Measurements from ENCODE around the gene FOXA1.

The FOXA1 gene

DNA sequence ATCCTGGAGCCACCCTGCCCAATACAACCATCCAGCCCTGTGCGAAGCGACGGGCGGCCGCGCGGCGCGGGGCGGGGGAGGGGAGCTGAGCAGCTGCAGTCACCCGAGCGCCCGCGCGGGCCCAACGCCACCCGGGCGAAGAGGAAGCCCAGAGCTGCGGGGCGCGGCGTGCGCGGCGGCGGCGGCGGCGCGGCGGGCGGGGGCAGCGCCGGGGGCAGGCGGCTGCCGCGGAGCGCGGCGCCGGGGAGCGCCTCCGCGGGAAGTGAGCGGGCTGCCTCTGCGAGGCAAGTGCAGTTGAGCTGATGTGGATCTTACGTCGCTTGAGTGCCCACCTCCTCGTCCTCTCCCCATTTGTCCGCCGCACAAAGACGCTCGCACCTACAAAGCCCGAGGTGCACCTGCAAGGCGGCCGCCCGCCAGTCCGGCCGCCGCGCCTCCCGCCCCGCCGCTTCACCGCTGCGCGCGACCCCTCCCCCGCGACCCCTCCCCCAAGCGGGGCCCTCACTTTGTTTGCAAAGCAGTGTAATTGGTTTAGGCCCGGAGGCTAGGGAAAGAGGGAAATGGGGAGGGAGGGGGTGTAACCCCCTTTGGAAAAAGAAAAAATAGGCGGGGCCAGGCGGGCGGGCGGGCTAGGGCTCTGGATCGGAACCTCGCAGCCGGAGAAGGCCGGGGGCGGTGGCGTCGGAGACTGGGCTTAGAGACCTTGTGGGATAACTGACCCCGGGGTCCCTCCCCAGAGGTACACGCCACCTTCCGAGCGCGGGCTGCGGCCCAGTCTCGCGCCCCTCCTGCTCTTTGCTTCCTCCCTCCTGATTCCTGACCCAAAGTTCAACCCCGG is at the start of gene FOXA1, which contains the start of gene TTC6:
TSS of gene FOXA1 (minus strand) at position 279 of the 838 bp plus-strand sequence. CDS start at position 2, 277 bp downstream.
TSS of gene TTC6 (plus strand) at position 659 of the 838 bp plus-strand sequence. CDS start 26,436 bp downstream, outside the sequence.
- DNase-seq = no peak

DNA sequence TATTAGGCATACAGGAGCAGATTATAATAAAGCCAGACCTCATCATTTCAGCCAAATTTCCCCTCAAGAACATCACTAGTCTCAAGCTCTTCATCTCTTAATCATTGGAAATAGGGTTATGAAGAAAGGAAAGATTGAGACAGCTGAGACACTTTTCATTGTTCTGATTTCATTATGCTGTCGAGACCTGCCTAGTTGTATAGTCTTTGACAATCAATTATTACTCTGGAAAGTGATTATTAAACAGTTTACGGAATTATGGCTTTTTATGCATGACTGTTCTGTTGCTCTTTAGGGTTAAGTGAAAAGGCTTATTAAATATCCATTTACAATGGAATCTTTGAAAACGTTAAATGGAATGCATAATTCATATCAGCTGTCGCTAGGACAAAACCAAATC is 48.7 kb upstream of the FOXA1 start:
- no peak for DNase-seq

DNA sequence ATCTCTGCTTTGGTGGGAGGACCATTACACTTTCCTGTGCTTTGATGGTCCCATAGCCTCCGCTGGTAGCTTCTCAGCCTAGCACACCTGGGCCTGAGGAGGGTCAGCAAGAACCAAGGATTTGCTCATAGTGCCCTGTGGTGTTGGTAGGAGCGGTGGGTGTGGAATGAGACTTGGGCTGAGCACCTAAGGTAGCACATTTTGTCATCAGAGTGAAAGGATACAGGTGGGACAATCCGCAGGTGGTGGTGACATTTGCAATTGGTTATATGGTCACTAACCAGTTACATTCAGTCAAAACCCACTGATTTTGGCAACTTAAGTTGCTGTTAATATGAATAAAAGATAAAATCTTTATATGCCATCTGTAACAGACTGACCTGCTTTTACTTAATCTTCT is 47.1 kb upstream of the FOXA1 start:
- DNase-seq = no peak

DNA sequence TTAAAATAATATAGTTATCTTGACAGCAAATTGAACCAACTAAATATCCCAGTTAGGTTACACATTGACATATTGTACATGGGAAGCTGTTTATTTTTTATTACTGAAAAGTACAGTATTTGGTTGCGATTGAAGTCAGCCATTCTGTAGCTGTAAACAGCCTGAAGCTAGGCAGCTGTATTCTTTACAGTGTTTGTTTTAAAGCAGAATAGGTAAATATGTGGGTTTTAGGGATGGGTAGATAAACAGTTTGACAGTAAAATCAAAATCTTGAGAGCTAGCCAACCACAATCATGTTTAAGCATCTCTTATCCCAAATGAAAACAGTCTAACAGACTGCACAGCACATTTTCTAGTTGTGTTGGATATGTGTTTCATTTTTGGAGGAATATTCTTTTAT is 46.1 kb upstream of the FOXA1 start:
- DNase-seq = no peak

DNA sequence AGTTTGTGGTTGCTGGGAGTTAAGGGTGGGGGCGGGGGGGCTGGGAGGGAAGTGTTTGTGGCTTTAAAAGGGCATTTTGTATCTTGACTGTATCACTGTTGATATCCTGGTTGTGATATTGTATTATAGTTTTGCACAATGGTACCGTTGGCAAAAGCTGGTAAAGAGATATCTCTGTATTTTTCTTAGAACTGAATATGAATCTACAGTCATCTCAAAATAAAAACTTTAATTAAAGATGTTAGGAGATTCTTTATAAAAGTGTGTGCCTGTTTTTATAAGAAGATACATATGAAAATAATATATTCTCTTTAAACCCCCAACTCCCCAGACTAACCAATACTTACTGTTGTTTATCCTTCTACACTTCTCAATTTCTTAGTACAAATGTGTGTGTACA is 43.5 kb upstream of the FOXA1 start:
- DNase-seq = no peak

DNA sequence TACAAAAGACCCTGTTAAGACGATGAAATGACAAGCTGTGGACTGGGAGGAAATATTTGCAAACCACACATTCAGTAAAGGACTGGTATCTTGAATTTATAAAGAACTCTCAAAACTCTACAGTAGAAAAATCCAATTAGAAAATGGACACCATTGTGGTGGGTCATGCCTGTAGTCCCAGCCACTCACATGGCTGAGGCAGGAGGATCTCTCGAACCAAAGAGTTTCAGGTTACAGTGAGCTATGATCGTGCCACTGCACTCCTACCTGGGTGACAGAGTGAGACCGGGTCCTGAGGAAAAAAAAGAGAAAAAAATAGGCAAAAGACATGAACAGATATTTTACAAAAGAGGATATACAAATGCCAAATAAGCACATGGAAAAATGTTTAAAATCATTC is 42.3 kb upstream of the FOXA1 start:
- no peak for DNase-seq

DNA sequence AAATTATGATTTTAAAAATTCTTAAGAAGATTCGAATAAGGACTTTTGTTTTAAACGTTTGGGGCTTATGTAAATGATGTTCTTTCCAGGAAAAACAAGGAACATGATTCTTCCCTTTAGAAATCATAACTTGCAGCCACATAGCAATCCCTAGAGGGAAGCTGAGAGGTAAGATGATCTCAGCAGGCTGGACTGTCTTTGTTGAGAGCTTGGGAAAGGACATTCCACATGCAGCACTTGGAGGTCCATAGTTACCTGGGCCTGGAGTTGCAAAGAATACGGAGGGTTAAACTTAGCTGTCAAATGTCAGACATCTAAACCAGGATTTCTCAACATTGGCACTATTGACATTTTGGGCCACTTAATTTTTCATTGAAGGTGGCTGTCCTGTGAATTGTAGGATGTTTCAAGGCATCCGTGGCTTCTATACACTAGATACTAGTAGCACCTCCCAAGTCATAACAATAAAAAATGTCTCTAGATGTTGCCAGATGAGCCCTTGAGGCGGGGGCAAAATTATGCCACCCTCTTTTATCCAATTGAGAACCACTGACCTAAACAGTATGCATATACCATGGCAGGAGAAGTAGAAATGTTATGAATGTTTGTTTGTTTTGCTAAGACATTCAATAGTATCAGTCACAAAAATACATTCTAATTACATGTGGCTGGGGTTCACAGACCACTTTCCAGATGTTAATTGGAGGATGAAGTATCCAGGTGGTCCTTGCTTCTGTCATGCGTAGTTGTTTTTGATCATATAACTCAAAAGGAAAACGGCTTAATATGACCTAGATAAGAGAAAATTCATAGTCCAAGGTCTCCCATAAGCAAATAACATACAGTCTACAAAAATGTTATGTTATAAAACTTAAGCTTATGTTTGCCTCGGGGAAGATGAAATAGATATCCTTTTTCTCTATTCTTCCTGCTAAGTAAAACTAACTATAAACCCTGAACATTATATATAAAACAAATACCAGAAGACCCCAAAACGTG is 30.8 kb upstream of the FOXA1 start:
- no peak for DNase-seq

DNA sequence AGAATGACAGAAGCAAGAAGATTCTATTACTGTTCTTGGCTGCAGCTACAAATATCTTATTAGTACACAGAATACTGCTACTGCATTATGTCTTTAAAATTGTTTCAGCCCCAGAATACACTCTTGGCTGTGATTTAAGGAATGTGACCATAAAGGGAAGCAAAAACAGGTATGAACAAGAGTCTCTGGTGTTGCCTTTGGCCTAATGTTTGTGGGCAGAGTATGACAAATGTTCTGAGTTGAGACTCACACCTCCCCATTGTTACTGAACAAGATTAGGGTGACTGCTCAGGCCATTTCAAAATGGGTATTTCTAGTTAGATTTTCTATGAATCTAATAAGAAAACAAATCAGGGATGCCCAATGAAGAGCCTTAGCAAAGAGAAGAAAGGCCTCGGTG is 28.9 kb upstream of the FOXA1 start:
- DNase-seq = no peak

DNA sequence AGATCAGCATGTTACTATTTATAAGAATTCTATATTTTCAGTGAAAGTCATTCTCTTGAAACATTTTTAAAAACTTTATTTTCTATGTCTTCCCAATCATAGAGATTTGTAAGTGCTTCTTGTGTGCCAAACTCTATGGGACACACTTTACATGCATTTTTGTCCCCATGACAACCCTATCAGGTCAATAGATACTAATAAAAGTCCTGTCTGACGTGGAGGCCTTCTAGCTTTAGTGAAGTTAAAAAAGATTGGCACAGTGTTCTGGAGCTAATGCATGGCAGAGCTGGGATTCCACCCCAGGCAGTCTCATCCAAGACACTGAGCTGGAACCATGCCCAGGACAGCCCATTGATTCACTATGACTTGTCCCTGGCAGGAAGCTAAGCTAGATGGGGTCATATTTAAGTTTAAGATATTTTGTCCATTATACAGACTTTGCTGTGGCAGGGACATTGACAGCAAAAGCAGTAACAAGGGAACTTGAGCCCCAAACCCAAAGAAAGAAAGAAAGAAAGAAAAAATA is 28.4 kb upstream of the FOXA1 start:
- peak; percentile 19 for DNase-seq

DNA sequence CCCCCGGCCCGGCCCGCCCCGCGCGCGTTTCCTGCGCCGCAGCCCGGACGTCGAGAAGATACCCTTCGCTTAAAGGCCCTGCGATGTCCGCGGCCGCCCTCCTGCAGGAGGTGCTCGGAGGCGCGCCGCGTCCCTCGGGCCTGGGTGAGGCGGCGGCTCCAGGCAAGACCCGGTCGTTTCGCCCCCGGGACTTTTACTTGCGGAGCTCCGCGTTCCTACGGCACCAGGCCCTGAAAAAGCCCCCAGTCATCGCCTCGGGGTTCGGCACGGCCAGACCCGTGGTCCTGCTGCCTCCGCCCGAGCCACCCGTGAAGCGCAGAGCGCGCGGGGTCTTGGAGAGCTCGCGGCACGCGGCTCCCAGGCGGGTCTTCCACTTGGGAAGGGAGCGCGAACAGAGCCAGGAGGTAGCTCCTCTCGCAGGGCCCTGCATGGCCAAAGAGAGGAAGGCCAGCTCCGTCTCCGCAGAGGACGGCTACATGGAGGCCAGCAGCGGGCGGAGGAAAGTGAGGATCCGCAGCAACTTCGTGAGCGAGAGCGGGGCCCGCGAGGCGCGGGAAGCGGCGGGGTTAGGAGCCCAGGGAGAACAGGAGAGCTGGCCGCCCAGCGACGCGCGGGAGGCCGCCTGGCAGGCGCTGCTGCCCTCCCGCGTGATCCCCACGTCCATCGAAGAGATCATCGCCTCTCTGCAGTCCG is 27.3 kb upstream of the FOXA1 start:
- DNase-seq = no peak

DNA sequence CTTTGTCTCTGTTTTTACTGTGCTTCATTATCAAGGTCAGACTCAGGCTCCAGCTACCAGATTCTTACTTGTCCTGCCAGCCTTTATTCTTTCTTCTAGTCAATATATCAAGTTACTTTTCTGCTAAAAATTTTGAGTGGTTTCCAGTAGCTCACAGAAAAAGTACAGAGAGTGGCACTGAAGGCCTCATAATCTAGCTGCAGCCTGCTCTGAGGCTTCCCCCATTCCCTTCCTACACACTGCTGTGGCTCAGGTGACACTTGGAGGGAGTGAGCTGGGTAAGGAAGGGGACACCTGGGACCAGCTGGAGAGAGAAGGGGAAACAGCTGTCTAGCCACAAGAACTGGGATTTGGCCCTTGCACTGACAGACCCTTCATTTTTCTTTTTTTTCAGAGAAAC is 25.8 kb upstream of the FOXA1 start:
- no peak for DNase-seq

DNA sequence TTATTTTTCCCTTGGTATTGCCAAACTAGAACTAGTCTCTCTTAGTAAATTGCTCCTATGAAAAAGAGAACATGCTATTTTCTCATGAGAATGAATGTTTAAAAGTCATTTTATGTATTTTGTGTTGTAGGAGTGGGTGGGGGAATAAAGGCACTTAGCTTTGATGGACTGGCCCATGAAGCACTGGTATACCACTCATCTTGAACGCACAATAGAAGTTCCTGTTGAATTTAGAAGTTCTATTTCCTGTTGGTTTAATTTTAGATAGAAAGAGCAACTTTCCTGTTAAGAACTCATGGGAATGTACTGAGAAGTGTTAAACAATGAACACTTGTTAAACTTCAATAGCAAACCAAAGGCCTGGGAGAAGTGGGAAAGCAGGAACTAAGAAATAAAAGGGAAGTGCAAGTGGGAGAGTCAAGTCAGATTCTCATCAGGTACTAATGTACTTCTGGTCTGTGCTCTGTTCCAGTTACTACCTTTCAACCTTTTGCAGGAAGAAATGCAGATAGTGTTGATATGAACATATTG is 23.5 kb upstream of the FOXA1 start:
- DNase-seq = no peak

DNA sequence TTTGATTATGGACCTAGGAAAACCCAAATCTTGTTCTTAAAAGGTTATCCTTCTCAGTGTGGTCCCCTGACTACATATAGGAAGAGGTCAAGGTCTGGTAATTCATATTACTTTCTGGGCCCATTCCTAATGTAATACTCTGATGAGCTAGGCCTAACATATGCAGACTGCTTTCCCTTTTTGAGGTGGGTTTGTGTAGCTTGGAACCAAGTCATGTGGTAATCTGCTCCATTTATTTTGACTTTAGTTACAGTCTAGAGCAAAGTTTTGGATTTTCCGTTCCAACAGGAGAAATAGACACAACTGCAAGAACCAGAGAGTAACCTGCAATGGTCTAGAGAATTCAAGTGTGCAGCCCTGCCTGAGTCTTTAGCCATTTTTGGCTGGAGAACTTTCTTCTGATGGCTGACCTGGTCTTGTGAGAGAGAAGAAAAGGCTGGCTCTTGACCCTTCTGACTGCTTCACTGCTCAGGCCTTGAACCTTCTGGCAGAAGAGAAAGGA is 22.9 kb upstream of the FOXA1 start:
- no peak for DNase-seq

DNA sequence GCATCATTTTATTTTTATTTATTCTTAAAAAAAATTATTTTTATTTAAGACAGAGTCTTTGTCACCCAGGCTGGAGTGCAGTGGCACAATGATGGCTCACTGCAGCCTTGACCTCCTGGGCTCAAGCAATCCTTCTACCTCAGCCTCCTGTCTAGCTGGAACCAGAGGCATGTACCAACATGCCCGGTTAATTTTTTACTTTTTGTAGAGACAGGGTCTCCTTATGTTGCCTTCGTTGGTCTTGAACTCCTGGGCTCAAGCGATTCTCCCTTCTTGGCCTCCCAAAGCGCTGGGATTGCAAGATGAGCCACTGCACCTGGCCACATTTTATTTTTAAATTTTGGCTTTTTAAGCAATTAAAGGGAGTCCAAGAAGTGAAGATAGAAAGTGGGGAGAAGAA is 21.8 kb upstream of the FOXA1 start:
- DNase-seq = no peak

DNA sequence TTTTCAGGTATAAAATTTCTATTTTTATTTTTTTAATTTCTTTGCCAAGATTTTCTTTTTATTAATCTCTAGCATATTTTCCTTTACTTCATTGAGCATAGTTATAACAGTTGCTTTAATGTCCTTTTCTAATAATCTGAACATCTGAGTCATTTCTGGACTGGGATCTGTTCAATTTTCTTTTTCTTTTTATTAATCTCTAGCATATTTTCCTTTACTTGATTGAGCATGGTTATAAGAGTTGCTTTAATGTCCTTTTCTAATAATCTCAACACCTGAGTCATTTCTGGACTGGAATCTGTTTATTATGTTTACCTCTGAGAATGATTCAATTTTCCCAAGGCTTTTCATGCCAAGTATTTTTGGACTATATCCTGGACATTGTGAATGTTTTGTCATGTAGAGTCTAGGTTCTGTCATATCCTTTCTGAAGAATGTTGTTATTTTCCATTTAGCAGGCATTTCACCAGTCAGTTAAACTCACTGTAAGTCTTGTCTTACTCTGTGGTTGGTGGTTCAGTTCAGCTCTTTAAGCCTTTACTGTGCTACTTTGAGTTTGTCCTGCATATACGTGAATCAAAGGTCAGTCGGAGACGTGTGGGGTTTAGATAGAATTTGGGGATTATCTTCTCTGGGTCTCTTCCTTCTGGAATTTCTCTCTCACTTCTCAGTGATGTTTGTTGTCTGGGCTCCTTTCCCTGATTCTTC is 20.7 kb upstream of the FOXA1 start:
- DNase-seq = no peak

DNA sequence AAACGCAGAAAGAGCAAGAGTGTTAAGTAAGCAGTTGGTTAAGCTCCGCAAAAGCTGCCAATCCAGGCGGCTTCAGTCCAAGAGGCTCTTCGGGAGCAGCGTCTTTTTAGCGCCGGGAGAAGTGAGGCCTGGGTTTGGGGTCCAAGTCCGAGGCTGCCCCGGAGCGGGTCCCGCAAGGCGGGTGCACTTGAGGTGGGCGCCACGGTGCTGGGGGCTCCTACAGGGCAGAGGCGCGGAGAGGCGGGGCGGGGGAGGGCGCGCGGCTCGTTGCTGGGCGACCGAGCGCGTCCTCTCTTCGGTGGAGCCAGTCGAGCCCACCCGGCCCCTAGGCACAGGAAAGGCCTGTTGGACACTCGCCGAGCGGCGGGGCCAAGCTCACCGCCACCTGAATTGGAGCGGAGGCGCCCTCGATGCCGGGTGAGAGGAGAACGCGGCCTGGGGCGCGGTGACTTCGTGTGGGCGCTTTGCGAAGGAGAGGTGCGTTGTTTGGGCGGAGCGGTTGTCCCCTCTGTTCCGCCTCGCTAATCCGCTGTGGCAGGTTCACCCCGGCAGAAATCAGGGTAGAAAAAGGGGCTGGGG is 16.0 kb upstream of the FOXA1 start:
- DNase-seq = no peak

DNA sequence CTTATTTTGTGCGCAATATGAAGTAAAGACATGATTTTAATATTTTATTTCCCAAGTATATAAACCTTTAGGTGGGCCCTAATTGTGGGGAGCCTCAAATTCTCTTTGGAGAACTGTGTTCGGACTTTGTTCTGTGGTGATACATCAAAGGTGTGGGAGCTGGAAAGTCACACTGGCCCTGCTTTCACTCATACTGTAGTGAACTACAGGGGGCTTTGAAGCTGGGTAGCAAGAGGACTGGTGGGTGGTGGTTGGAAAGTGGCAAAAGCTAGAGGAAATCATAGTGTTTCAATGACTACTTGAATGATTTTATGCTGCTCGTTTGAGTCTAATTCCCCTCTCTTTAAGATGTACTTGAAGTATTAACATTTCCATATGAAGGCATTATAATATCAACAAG is 13.6 kb upstream of the FOXA1 start:
- DNase-seq = no peak

DNA sequence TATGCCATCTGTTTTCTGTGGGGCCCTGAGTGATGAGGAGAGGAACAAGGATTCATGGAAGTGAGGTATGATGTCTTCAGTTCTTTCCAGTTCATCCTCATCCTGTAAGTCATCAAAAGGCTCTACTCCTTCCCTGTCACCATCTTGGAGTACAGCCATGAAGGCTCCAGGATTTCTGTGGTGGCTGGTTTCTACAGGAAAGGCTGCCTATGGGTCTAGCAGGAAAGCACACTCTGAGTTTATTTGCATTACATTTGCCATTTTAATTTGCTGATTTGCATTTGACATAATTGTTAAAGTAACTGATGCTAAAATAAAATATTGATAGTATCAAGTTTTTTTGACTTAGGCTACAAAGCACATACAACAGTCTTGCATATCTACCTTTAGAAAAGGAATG is 11.6 kb upstream of the FOXA1 start:
- no peak for DNase-seq

DNA sequence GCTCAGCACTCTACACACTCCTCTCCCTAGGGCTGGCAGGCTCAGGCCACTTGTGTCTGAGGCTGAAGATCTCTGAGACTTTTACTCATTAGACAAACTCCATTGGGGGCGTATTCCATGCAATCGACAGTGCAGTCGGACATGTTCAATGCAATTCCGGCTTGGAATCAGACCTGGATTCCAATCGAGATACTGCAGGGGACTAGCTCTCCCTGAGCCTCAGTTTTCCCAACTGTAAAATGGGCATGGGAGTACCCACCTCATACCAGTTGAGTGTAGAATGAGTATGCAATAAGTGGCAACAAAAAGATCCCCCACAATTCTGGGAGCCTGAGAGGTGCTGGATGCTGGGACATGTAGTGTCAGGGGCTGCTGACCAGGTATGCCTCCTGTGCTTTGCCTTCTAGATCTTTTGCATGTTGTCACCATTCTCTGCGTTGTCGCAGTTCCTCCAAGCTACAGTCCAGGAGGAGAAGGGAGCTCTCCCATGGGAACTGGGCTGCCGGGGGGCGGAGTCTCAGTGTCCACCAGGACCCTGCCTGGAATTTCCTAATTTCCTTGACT is 8.7 kb upstream of the FOXA1 start:
- no peak for DNase-seq

DNA sequence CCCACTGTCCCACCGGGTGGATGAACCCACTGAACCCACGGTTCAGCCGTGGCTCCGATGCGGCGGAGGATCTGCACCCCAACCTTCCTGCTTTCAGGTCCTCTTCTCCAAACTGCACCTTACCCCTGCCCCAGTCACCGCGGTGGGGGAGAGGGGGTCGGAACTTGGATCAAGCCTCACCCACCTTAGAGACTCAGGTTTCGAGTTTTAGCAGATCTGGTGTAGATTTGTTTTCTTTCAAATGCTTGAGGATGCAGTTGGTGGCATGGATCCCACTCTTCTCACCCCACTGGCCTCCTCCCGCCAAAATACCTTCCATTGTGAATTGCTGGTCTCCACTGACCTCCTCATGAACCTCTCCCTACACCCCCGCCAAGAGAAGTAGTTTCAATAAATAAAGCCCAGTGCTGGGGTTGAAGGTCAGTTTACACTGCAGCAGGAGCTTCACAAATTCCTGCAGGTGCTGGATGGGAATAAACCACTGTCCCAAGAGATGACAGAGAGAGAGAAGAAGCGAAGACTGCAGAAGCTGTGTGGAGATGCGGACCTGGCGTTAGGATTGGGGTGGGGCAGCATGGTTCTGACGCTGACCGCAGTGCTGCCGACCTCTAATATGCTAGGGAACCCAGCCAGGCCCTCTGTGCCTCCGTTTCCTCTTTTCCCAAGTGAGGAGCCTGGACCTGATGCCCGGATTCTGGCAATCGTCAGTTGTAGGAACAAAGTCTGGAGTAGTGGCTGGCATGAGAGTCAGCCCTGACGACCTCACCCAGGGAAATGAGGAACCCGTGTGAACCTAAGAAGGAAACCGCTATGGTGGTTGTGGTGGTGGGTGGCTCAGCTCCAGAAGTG is 7.8 kb upstream of the FOXA1 start:
- DNase-seq = no peak

Measured in amniotic stem cell (primary cell).